Left hindlimb (tissue), 1 donor: Measurements from ENCODE around the gene PTPRO.

Source experiments
- DNase-seq: peaks from one replicate; pipeline ENCODE4 v3.0.0-alpha.2; 2018

The PTPRO gene

GRCh38 chr12:15322164-15323061 is at the start of gene PTPRO:
TSS of gene PTPRO (plus strand) at chr12:15322508.
- peak; percentile 31 for DNase-seq

DNA sequence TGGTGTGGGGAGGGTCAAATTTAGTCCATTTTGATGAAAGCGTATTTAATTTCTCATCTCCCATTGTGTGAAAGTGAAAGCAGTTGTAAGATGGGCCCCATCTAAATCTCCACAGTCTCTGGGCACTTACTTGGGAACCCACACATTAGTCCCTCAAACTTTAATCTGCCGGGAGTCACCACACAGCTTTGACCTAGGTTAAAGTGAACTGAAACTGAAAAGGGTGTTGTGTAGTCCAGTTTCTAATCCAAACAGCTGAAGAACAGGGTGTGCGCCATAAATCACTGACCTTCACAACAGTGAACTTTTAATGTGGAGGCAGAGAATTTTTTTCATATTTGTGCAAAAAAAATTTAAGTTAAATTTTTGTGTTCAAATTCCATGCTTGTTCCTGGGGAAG is 48.4 kb upstream of the PTPRO start:
- DNase-seq, result no peak

GRCh38 chr12:15274561-15274967 is 47.7 kb upstream of the PTPRO start:
- DNase-seq, result no peak

DNA sequence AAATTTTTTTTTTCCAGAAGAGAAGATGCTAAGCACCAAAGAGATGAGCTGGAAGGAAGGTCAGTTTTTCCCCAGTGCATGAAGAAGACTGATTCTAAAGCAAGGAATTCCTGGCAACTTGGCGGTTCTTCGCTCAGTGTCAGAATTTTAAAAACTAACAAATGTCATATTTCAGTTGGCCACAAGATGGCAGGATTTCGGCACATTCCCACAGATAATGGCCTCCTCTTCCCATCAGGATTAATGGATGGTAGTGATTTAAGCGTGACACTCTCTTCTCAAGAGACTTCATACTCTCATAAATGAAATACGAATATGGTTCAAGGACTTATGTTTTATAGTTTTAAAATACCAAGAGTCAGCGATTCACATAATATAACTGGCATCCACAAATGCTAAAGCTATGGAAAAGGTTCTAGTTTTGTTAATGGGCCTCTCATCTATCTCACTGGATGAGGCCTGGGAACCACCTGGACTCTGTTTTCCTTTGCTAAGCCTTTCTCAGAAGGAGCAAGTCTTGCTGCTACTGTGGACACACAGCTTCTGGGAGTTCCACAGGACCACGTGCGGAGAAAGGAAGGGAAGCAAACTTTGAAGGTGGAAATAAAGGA is 46.1 kb upstream of the PTPRO start:
- no peak for DNase-seq

DNA sequence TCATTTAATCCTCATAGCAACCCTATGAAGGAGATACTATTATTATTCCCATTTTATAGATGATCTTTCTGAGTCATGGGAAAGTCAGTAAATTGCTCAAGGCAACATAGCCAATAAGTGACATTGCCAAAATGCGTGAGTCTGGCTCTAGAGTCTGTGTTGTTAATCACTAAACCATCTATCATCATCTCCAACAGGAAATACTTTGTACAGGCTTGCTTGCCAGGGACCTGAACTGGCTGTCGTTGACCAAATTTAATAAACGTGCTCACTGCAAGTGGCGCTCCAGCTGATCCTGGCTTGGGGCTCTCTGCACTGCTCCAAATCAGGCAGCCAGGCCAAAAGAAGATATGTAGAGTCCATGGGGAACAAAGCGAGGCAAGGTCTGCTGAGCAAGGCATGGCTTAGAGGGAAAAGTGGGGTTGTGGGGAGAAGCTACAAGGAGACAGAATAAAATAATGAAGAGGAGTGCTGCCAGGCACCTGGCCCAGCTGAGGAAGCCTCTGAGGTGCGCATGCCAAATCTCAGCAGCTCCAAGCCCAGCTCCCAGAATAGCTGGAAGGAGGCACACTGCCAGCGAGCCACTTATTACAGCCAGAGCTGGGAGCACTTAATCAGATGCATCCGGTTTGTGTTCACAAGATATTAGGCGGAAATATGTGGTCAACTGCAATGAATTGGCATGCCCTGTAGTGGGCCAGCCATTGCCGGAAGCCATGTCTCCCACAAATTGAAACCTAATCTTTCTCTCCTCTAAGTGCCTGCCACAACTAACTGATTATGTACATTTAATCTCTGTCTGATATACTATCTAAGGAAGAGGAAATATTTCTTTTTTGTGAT is 43.3 kb upstream of the PTPRO start:
- DNase-seq, result peak; percentile 79

DNA sequence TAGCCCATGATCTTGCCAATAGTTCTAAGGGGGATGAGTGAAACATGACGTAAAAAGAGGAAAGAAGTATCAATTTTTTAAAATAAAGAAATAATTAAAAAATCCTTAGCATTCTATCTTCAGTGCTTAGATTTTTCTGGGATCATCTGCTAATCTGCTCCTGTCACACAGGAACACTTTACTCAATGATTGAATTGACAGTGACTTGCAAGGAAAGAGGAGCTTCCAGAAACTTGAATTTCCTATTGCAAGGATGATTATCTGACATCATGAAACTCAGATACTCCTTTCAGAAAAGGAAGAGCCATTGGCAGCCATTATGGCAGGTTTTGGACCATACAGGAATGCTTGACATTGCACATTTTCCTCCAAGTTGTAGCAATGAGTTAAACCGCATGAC is 41.4 kb upstream of the PTPRO start:
- no peak for DNase-seq

GRCh38 chr12:15289192-15289591 is 33.1 kb upstream of the PTPRO start:
- no peak for DNase-seq

DNA sequence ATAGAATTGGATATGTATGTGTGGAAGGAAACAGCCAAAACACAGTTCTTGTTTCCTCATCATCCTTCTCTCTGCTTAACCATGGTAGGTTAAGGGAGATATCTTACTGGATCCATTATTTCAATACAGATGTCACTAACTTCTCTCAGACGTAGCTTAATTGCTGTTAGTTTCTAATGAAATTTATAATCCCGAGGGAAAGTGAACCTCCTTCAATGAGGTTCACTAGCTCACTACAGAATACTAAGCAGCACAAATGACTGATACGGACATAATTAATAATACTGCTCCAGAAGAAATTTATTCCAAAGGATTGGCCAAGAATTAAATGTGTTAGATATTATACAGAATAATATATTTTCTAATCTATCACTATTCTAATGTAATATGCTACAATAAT is 28.6 kb upstream of the PTPRO start:
- no peak for DNase-seq

DNA sequence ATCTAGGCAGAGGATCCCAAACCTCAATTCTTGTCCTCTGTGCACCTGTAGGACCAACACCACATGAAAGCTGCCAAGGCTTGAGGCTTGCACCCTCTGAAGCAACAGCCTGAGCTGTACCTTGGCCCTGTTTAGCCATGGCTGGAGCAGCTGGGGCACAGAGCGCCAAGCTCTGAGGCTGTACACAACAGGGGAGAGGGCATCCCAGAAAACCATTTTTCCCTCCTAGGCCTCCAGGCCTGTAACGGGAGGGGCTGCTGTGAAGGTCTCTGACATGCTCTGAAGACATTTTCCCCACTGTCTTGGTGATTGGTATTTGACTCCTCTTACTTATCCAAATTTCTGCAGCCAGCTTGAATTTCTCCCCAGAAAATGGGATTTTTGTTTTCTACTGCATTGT is 22.4 kb upstream of the PTPRO start:
- no peak for DNase-seq

- no peak for DNase-seq
Measured at GRCh38 chr12:15304296-15304695, 18.0 kb upstream of the PTPRO start.

DNA sequence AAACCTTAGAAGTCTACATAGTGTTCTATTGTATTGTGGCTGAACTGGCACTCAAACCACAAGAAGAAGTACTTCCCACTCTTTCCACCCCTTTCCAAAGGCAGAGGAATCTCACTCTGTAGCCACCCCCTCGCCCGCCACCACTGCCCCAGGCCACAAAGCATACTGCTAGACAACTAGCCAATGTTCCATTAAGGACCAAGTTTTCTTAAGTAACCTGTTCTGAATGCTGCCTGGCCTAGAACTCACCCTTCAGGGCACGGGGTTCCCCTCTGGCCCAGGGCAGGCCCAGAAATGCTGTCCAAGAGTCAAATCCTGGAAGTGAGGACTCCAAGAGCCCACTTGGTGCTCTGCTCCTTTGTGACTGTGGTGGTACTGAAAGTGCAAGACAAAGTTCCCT is 15.7 kb upstream of the PTPRO start:
- DNase-seq, result no peak

DNA sequence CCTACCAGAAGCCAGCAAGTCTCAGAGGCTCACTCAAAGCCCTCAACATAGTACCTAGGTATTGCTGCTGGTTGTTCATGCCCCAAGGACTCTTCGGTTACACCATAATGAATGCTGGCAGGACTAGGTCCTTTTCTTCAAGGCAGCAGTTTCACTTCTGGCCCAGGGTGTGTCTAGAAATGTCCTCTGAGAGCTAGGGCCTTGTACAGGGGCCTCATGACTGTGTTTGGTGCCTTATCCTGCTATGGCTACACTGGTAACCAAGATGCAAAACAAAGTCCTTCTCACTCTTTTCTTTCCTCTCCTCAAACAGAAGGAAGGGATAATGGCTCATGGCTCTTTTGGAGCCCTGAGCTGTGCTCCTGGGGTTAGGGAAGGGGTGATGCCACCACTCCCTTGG is 15.2 kb upstream of the PTPRO start:
- no peak for DNase-seq

DNA sequence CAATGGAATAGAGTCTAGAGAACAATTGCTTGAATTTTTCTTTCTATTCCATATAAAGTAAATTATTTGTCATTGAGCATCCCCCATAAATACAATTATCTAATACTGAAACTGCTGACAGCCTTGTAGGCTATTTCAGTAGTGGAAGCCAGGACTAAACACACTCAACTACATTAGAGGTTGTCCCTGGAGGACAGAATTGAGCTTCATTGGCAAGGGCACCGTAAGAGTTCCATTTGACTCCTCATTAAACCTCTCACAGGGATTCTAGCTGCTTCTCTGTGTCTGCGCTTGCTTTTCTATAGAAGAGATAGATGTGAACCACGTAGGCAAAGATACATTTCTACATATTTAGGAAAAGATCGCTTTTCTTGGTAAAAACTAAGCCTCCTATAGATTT is 3.5 kb upstream of the PTPRO start:
- DNase-seq, result no peak

GRCh38 chr12:15320881-15321280 is 1.4 kb upstream of the PTPRO start:
- no peak for DNase-seq

DNA sequence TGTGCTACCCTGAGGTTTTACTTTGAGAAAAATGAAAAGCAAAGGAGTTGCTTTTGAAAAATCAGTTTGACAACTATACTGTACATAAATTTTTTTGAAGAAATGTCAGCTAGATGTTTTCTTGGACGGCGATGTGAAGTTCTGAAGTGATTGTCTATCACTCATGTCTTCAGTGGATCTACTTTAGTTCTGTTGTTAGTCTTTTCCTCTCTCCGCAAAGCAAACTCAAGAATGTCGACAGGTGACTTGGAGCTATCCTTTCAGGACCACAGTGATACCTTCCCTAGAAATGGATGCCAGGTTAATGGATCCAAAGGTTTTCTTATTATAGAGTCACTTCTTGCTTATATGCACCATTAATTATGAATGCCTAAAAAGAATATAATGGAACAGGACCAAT is 1.2 kb downstream of the PTPRO start:
- DNase-seq, result no peak

GRCh38 chr12:15329891-15330290 is 7.6 kb downstream of the PTPRO start:
- no peak for DNase-seq

DNA sequence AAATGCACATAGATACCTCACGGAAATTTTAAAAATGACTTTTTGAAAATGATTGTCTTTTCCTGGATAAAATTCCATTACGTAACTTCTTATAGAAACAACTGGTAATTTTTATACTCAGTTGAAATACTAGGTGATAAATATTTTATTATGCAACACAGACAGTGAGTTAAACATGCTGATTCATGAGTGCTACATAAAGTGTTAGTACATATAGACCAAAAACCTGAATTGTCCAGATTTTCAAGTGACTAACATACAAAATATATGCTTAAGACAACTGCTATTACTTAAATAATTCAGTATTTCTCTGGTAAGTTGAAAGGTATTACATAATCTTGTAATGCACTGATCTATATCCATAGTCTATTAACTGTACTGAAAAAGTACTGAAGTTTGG is 11.9 kb downstream of the PTPRO start:
- DNase-seq, result no peak

DNA sequence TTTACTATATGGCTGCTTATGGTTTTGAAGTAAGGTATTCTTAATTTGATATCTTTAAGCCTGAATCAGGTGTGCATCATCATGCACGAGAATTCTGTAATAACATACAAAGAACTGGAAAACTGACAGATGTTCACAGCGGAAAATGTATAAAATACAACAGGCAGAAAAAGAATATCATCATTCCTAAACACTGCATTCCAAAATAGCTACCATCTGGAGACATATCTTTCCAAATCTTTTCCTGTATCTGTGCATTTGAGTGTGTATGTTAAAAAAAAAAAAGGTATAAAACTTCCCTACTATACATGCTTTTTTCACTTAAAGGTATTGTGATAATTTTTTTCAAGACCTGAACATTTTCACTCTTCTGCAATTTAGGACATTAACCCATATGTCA is 13.7 kb downstream of the PTPRO start:
- DNase-seq, result no peak

DNA sequence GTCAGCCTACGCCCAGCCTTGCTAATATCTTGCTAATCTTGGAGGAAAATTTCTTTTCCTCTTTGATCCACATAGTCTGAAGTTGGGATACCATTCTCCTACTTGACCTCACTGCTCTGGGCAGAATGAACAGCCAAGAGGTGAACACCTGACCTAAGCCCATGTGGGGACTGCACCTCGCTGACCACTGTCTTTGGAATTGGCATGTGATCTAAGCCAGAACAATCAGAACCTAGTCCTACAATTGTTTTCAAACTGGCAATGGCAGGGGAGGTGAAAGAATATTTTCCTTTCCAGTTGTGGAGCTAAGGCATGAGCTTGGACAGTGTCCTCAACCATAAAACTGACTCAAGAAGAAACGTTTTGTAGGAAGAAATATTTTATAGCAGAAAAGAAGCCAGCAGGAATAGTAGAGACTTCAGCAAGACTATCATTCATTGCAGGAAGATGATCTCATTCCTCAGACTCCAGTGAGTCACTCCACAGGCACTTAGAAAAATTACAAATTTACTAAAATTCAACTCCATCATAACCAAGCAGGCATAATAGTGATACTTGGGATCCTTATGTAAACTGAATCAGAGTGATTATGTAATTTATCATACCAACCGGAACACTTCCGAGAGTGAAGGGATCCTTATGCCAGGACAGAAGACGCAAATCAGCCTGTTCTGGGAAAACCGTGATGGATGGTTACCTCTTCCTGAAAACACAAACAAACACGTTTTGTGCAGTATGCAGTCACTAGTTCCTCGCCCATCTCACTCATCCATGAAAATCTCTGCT is 14.7 kb downstream of the PTPRO start:
- no peak for DNase-seq

GRCh38 chr12:15341371-15341770 is 19.1 kb downstream of the PTPRO start:
- no peak for DNase-seq

DNA sequence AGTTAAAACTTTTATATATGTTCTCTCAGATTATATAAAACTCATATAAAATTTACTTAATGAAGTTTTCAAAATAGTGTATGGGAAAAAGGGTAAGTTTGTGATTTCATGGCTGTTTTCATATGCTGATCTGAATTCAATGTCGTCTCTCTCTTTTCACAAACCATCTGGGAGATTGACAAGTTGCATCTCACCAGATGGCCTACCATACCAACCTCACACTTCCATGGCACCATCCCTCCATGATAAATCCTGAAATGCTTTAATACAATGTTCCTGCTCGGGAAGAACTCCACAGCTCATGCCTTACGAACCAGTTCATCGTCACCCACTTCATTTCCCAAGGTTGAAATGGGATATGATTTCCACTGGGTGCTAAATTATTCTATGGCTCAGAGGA is 22.3 kb downstream of the PTPRO start:
- no peak for DNase-seq

- no peak for DNase-seq
Measured at GRCh38 chr12:15346488-15346887, 24.2 kb downstream of the PTPRO start.

- DNase-seq, result no peak
Measured at GRCh38 chr12:15350643-15351042, 28.3 kb downstream of the PTPRO start.
